HG02642 (cell line): Measurements from ENCODE around the gene MDGA2.

Source experiments
- ATAC-seq: cut with Tn5 transposase; IDR thresholded peaks from one replicate; pipeline ENCODE4 v1.9.1; 2021; ENCODE audit warnings: mild to moderate bottlenecking; ENCODE audit not compliant: unreplicated experiment, poor library complexity

The MDGA2 gene

DNA sequence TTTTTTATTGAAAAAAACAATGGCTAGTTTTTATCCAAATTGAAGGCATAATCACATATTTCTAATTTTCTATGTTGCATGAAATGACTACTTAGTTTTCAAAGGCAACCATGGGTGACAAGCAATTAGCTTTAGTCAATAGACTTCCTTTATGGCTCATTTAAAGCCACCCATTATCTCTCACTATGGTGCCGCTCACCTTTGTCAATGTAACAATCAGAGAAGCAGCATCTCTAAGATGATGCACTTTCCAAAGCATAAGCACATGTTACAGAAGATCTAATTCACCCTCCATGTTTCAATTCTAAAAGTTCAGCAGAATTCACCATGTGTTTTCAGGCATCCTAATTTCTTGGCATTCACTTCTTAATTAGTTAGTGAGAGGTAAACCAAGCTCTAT lies 857.3 kb downstream of the MDGA2 start:
- ATAC-seq: no peak

GRCh38 chr14:46793144-46793543 lies 882.3 kb downstream of the MDGA2 start:
- no peak for ATAC-seq
